ENCODE data around the gene PPP1R9A.
A peak's percentile ranks its signal among the peaks of the same experiment; 100 is the strongest.
"Not testable (repeated sequence)": the region's sequence is repeated elsewhere in the genome, so short reads cannot be mapped to it uniquely, and the experiment has no call there.

PPP1R9A gene

DNA sequence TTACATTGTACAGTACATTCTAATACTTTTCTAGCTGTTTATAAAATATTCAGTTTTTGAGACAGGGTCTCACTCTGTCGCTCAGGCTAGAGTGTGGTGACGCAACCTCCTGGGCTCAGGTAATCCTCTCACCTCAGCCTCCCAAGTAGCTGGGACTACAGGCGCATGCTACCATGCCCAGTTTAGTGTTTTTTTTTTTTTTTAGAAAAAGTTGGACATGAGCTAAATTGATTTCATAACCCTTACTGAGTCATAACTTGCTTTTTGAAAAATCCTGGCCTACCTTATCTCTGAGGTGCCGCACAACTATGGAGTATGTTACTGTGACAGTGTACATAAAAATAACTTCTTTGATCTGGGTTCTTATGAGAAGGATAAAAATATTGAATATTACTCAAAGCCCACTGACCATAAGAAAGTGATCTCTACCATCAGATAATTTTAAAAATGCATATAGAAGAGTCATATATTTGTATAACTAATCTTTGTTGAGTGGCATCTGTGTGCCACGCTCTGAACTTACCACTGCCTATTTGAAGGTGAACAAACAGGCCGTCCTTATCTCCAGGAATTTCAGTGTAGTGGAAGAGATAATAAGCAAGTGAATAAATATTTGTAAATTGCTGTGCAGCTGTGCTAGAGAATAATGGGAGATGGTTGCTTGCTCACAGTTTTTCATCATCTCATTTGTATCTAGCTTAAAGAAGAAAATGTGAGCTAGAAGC lies 73.2 kb downstream of the PPP1R9A start:
- FAIRE-seq = no peak

DNA sequence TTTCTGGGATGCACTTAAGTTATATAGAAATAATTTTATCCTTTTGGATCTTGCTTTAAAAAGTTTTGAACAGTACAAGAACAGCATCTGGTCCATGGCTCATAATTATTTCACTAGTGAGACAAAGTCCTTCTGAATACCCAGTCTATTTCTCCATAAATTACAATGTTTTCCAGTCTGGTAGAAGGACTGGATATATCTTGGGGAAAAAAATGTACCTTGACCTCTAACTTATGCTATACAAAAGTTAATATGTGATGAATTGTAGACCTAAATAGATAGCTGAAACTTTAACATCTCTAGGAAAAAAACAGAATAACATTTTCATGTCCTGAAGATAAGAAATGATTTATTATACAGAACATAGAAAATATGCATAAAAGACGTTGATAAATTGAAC lies 88.5 kb downstream of the PPP1R9A start:
- peak; percentile 82 for FAIRE-seq

DNA sequence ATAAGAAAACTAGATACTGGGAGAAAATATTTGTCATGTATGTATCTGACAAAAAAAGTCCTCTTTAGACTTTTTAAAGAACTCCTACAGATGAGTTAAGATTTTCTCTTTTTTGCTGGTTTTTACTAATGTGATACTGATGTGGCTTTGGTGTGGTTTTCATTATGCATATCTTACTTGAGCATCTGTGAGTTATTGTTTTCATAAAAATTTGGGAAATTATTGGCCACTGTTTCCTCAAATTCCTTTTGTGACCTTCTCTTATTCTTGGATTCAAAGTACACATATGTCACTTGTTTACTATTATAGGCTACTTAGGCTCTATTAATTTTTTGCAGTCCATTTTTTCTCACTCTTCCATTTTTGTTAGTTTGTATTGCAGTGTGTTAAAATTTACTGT lies 89.0 kb downstream of the PPP1R9A start:
- FAIRE-seq = no peak

DNA sequence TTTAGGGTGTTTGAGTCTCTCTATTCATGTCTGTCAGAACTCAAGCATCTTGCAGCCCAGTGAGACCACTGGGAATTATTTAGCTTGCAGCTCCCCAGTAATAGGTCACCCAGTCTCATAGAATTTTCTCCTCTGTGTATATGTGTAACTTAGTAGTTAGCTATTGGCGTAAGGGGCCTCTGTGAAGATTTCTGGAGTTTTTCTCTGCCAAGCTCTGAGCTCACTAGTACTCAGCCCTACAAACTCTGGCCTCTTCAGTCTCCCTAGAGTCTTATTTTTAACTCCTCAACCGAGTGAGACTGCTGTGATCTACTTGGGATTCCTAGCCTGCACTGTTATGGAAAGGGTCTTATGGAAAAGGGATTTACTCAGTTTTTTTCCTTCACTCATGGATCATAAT lies 90.2 kb downstream of the PPP1R9A start:
- no peak for FAIRE-seq

DNA sequence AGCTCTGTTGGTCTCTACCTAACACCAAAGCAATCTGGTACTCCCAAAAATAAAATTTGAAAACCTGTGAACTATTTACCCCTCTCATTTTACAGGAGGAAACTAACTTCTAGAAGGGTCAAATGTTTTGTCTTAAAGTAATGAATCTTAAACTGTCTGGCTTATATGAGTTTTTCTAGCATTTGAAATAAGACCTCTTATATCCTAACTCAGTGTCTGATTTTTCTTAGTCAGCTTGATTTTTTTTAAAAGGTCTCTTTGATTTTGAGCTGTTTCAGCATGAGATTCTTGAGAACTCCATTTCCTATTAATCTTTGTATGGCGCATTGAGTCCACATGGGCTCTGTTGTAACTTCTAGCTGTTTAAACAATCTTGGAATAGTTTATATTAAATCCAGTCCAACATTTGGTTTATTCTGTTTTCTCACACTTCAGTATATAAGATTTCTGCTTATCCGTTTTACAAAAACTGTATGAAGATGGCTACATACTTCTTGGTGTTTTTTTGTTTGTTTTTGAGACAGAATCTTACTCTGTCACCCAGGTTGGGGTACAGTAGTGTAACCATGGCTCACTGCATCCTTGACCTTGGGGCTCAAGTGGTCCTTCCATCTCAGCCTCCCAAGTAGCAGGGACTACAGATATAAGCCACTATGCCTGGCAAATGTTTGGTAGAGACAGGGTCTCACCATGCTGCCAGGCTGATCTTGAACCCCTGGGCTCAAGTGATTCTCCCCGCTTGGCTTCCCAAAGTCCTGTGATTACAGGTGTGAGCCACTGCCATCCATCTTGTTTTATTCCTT lies 91.1 kb downstream of the PPP1R9A start:
- peak; percentile 11 for FAIRE-seq

DNA sequence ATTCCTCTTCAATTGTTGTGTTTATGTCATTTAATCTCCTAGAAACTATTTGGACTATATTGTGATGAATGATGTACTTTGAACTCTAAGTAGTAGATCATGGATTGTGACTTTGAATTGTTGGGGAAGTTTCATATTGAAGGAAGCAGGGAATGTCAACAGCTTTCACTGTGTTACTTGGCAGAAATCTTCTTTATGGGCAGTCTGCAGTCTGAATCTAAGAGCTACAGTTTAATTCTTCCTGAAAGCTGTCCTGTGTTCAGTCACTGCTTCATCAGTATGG lies 91.6 kb downstream of the PPP1R9A start:
- no peak for FAIRE-seq

DNA sequence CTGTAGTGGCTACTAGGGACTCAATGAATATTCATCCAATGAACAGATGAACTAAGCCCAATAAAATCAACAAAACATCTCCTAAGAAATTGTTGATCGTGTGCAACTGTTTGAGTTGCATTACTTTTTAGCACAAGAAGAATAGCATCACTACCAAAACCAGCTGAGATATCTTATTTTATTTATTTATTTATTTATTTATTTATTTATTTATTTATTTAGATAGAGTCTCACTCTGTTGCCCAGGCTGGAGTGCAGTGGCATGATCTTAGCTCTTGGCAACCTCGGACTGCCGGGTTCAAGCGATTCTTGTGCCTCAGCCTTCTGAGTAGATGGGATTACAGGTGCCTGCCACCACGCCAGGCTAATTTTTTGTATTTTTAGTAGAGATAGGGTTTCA lies 92.2 kb downstream of the PPP1R9A start:
- FAIRE-seq = not testable (repeated sequence)

DNA sequence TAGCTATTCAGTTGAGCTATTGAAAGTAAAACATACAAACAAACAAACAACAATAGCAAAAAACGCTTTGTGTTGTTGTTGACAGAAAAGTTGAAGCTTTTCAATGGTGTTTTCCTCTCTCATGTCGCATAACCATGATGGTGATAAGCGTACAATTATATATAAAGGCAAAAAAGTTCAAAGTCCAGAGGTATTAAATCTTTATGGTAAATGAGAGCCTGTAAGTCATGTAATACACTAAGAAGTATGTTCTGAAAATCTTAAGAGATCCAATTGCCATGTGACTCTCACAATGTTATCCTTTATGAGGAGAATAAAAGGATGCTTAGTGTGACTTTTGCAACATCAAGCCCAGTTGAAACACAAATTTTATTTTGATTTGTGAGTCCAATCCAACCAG lies 93.9 kb downstream of the PPP1R9A start:
- no peak for FAIRE-seq

DNA sequence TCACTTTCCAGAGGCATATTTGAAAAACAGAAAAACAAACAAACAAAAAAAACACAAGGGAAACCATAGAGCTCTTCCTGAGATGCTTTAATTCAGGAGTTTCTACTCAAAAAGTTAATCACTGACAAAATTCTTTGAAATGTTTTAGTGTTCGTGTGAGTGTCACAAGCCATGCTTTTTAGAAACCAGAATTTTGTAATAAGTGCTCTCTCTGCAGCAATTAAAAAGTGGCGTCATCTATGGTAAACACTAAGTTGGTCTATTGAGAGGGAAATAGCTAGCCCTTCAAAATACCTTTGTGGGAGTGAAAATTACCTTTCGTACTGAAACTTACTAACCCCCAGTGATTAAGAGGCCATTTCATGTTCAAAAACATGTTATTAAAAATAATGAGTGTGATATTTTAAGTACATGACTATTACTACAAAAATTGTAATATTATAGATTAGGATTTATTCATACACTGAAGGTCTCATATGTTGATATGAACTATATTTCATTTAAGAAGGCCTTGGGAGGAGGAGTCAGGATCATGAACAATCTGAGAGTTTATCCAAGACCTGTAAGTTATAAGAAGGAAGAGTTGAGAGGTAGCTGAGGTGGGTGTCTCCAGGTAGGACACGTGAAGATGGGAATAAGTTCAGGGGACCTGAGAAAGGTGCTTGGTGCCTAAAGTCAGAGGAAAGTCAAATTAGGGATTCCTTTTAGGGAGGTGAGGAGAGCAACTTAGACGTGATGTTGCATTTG lies 94.6 kb downstream of the PPP1R9A start:
- no peak for FAIRE-seq

DNA sequence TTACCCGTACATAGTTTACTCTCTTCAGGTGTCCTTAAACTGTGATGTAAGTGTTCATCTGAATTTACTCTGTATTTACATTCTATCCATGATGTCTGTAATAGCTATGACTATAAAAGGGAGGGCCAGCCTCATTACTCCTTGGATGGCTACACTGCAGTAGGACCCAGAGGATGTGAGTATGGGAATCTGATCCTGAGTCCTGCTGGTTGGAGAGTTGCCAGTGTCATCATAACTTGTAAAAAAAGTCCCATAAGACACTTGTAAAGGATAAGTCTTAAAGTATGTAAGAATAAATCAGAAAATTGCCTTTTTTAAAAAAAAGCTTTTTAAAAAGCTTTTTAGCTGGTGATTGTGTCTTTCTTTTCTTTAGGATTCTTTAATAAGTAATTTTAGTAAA lies 95.4 kb downstream of the PPP1R9A start:
- FAIRE-seq = no peak

DNA sequence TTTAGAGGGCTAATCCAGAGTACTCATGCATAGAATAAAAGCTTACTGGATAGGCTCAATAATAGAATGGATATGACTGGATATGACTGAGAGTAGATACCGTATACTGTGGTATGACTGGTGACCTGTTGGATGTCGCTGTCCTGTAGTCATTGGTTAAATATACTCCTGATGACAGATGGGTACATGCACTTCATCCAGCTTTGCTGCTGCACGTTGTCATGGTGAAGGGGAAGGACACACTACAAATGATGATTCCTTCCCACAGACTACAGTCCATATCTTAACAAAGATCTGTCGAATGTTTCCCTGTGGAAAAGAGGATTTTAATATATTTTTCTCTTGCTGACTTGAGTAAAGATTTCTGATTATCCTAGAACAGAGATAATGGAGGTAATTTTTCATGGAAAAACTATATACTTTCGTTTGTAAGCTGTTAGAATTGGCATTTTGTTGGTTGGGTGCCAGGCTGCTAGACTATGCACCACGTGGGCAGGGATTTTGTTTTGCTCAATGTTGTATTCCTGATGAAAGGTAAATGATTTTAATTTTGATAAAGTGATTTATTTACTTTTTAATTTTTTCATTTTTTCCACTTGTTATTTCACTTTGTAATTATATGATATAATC lies 97.3 kb downstream of the PPP1R9A start:
- FAIRE-seq = no peak

DNA sequence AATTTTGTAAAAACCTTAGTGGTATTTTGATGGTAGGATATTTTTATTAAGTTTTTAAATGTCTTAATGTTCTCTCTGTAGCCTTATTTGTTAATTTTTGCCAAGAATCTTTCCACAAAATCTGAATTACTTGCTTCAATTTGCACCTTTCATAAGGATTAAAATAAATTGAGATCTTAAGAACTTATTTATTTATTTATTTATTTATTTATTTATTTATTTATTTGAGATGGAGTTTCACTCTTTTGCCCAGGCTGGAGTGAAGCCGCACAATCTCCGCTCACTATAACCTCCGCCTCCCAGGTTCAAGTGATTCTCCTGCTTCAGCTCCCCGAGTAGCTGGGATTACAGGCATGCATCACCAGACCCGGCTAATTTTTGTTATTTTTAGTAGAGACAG lies 98.6 kb downstream of the PPP1R9A start:
- FAIRE-seq = no peak

DNA sequence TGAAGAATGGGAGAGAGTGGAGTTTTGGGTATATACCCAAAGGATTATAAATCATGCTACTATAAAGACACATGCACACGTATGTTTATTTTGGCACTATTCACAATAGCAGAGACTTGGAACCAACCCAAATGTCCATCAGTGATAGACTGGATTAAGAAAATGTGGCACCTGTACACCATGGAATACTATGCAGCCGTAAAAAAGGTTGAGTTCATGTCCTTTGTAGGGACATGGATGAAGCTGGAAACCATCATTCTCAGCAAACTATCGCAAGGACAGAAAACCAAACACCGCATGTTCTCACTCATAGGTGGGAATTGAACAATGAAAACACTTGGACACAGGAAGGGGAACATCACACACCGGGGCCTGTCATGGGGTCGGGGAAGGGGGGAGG lies 101.4 kb downstream of the PPP1R9A start:
- not testable (repeated sequence) for FAIRE-seq

DNA sequence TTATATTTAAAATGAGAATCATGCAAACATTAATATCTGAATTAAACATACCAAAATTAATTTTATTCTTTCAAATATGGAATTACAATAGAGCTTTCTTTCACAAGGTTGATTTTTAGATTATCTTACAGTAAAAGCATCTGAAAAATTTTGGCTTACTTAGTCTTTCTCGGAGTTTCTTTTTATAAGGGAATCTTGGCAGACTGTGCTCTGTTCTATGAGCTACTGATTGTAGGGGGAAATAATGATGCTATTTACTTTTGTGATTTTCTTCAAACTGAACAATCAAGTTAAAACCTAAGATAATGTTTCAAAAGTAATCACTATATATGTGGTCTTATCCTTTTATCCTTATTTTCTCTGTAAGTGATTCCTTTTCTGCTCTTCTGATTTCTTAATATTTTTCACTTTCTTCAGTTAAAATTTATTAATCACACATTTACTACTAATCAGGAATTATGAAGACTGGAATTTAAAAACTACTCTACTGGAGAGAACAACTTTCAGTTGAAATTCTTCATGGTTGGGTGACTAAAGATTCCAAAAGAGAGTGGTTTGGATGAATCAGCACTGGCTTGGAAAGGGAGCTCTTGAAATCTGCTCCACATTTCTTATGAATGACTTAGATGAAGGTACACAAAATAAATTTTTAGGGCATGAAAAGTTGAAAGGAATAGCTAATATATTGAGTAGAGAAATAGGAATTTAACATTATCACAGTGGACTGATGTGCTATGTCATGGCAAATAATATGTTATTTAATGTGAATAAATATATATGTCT lies 103.9 kb downstream of the PPP1R9A start:
- FAIRE-seq = peak; percentile 53

DNA sequence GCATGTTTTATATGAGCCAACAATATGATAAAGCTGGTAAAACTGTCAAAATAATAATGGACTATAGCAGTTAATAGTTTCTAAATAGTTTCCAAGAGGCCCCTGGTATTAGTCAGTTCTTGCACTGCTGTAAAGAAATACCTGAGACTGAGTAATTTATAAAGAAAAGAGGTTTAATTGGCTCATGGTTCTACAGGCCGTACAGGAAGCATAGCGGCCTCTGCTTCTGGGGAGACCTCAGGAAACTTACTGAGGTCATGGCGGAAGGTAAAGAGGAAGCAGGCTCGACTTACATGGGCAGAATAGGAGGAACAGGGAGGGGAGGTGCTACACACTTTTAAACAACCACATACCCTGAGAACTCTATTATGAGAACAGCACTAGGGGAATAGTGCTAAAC lies 104.6 kb downstream of the PPP1R9A start:
- no peak for FAIRE-seq

DNA sequence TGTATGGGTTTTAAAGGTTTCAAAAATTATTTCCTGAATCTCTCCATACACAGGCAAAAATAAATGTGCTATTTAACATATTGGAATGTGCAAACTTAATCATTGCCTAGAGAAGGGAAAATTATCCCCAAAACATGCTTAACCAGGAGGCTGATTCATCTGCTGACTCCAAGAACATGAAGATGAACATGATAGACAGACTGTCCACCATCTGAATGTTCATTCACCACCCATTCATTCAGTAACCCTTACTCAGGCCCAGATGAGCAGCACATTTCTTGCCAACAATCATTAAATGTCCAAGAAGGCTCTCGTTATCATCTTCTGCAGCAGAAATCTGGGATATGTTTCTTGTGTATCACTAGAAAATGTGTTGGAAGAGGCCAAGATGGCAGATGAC lies 110.6 kb downstream of the PPP1R9A start:
- no peak for FAIRE-seq

DNA sequence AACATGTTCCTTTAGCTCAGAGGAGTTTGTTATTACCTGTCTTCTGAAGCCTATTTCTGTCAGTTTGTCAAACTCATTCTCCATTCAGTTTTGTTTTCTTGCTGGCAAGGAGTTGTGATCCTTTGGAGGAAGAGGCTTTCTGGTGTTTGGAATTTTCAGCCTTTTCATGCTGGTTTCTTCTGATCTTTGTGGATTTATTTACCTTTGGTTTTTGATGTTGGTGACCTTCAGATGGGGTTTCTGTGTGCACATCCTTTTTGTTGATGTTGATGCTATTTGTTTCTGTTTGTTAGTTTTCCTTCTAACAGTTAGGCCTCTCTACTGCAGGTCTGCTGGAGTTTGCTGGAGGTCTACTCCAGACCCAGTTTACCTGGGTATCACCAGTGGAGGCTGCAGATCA lies 118.6 kb downstream of the PPP1R9A start:
- no peak for FAIRE-seq

DNA sequence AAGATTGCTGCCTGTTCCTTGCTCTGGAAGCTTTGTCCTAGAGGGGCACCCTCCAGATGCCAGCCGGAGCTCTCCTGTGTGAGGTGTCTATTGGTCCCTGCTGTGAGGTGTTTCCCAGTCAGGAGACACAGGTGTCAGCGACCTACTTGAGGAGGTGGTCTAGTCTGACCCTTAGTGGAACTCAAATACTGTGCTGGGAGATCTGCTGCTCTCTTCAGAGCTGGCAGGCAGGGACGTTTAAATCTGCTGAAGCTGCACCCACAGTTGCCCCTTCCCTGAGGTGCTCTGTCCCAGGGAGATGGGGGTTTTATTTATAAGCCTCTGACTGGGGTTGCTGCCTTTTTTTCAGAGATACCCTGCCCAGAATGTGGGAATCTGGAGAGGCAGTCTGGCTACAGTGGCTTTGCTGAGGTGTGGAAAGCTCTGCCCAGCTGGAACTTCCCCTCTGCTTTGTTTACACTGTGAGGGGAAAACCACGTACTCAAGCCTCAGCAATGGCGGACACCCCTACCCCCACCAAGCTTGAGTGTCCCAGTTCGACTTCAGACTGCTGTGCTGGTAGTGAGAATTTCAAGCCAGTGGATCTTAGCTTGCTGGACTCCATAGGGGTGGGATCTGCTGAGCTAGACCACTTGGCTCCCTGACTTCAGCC lies 119.2 kb downstream of the PPP1R9A start:
- no peak for FAIRE-seq

DNA sequence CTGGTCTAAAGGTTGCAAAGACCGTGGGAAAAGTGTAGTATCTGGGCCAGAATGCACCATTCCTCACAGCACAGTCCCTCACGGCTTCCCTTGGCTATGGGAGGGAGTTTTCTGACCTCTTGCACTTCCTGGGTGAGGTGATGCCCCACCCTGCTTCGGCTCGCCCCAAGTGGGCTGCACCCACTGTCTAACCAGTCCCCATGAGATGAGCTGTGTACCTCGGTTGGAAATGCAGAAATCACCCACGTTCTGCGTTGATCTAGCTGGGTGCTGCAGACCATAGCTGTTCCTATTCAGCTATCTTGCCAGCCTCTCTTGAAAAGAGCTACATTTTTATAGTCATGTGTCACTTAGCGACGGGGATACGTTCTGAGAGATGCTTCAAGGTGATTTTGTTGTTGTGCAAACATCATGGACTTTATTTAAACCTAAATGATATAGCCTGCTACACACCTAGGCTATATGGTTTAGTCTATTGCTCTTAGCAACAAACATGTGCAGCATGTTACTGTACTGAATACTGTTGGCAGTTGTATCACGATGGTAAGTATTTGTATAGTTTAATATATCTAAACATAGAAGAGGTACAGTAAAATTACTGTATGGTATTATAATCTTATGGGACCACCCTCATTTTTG lies 120.0 kb downstream of the PPP1R9A start:
- no peak for FAIRE-seq

DNA sequence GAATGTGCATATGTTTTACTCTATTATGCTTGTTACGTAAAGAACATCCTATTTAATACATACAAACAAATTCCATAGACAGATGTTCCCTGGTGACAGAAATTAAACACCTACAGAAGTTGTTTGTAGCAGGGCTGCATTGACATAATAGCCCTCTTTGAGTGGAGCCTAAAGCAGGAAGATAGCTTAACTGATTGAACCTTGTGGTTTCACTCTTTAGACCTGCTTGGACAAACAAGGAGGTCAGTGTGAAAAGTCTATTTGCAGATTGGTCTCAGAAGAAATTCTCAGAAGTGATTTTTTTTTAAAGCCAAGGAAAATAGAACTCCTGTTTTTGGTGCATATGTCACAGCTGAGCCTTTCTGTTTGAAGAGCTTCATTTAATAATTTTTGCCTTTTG lies 121.3 kb downstream of the PPP1R9A start:
- FAIRE-seq = no peak

DNA sequence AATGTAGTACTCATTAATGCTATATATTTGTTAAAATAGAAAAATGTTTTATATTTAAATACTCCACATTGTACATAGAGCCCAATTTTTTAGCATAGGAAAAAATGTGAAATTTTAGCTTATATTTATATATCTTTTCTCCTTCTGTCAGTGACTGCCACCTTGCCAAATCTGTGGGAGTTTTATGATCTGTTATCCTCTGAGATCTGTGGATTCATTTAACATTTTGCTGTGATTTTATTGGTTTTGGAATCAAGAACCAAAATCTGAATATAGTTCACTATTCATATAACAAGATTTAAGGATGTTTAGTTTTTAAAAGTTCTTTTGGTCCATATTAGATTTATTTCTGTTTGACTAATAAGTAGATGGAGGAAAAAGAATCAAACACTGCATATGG lies 127.9 kb downstream of the PPP1R9A start:
- no peak for FAIRE-seq

DNA sequence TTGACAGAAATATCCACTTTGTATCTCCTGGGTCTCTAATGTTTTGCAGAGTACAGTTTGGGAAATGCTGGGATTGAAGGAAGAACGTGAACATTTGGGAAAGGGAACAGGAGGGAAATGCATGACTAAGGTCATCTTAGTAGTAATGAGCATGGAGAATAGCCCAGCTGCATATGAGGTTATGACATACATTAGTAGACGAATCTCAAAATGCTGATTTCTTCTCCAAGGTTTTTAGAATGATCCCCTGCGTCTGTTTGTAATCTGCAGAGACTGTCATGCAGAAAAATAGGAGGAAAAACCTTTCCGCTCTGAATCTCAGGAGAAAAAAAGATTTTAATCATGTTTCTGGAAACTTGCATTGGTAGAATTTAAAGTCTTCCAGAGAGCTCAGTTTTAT lies 133.6 kb downstream of the PPP1R9A start:
- FAIRE-seq = no peak
